ENCODE results near the gene BLOC1S4. TPM values are rescaled to one million over a fixed set of nuclear protein-coding genes. Genes with fewer than 3 reads are reported as not detected.
"Not testable (repeated sequence)": the region's sequence is repeated elsewhere in the genome, so short reads cannot be mapped to it uniquely, and the experiment has no call there.

Gene BLOC1S4
- total RNA-seq, 2 donors from 2014 or later = 15.9 to 16.7 TPM

DNA sequence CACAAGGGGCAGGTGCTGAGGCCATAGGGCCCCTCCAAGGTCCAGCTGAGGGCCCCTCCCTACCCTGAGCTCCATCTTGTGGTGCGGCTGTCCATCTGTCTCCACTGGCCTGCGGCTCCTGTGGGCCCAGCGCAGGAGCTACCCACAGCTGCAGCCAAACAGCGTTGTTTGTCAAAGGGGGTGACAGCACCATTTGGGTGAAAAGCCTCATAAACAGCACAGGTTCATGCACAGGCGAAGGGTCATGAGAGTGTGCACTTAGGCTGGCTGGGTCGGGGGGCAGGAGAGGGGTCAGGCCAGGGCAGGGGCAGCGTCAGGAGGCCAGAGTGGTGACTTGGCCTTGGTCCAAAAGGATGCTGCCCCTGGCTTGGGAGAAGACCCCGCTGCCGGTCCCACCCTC is 32.3 kb downstream of the BLOC1S4 start:
- no peak overlapping the region for H3K4me3 Mint-ChIP-seq
- no peaks in the 10 kb centered on the region for H3K27me3 Mint-ChIP-seq
- H3K36me3 Mint-ChIP-seq = no peaks in the 10 kb centered on the region
- DNase-seq (ENCODE audit: low spot score) (no peak), ATAC-seq (no peak)
- no peak overlapping the region for H3K27ac Mint-ChIP-seq
- H3K4me1 Mint-ChIP-seq (ENCODE audit: low read depth in 2 of 2) = peaks cover 8% of the 10 kb centered on the region in 2 donors
- H3K9me3 Mint-ChIP-seq = no peaks in the 10 kb centered on the region

DNA sequence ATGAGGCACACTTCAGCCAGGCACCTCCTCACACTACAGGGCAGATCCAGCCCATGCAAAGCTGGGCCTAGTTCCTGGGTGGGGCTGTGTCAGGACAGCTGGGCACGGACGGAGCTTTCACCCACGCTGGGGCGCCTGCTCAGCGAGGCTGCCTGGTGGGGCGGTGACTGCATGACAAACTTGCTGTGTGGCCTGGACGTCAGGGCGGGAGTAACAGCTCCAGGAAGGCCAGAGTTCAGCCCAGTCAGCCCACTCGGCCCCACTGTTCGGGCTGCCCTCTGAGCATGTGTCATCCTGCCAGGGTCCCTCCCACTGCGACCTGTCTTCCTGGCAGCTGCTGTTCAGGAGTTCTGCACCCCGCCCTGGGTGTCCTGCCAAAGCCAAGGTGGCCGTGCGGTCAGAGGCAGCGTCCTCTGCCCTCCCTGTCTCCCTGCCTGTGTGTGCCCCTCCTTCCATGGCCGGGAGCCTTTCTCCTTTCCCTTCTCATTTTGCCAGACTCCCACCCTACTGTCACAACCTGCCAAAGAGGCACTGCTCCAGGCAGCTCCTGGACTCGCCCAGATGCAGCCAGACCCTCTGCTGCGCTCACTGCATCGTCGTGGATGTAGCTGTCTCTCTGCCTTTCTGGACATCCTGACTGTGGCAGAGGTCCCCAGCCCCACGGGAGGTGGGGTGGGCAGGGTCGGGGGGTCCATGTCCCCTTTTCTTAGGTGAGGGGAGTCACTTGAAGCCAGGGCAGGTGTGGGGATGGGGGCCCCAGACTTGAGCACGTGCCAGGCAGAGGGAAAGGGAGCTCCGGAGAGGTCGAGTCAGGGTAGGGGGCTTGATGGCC is 33.6 kb downstream of the BLOC1S4 start:
- Mint-ChIP-seq H3K4me3 (no peak overlapping the region), H3K9me3 (no peaks in the 10 kb centered on the region), H3K27ac (no peak overlapping the region), H3K27me3 (no peaks in the 10 kb centered on the region), H3K36me3 (no peaks in the 10 kb centered on the region), H3K4me1 (ENCODE audit: low read depth in 2 of 2) (peaks cover 8% of the 10 kb centered on the region in 2 donors)
- DNase-seq (ENCODE audit: low spot score) = no peak
- ATAC-seq = no peak

DNA sequence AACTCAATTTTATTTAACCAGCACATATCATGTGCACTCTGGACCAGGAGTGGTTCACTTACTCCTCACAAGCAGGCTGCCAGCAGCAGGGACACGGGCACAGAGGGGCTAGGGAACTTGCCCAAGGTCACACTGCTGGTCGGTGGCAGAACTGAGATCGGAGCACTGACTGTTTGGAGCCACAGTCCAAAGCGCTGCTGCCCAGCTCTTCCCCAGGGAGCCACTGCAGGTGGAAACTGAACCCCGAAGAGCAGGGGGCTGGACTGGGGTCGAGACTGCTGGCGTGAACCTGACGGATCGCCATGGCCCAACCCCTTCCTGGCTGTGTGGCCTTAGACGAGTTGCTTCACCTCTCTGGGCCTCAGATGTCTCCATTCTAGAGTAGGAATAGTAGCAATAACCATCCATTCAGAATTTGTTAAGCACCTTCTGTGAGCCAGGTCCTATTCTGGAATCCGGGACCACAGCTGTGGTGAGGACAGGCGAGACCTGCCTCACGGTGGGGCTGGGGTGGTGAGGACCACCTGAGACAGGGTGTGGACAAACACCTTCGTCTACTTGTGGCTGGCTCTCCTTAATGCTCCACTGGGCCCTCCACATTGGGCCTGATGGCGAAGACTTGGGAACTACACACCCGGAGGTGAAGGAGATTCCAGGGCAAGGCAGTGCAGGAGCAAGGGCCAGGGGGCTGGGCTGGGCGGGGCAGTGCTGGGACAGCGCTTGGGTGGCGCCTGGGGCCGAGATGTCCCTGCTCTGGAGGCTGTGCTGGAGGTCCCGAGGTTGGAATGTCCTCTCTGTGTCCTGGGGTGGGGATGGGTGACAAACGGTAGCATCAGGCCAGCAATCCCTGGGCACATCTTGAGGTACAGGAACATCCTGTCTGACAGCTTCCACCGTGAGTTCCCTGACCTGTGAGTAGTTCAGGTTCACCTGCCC is 34.6 kb downstream of the BLOC1S4 start:
- Mint-ChIP-seq H3K27me3 (no peaks in the 10 kb centered on the region), H3K4me3 (peak overlapping the region; percentile 80), H3K4me1 (ENCODE audit: low read depth in 2 of 2) (peaks cover 8% of the 10 kb centered on the region in 2 donors), H3K9me3 (no peaks in the 10 kb centered on the region), H3K27ac (peak overlapping the region in 1 of 2 donors; percentile 79), H3K36me3 (no peaks in the 10 kb centered on the region)
- DNase-seq (ENCODE audit: low spot score) (no peak), ATAC-seq (no peak)

DNA sequence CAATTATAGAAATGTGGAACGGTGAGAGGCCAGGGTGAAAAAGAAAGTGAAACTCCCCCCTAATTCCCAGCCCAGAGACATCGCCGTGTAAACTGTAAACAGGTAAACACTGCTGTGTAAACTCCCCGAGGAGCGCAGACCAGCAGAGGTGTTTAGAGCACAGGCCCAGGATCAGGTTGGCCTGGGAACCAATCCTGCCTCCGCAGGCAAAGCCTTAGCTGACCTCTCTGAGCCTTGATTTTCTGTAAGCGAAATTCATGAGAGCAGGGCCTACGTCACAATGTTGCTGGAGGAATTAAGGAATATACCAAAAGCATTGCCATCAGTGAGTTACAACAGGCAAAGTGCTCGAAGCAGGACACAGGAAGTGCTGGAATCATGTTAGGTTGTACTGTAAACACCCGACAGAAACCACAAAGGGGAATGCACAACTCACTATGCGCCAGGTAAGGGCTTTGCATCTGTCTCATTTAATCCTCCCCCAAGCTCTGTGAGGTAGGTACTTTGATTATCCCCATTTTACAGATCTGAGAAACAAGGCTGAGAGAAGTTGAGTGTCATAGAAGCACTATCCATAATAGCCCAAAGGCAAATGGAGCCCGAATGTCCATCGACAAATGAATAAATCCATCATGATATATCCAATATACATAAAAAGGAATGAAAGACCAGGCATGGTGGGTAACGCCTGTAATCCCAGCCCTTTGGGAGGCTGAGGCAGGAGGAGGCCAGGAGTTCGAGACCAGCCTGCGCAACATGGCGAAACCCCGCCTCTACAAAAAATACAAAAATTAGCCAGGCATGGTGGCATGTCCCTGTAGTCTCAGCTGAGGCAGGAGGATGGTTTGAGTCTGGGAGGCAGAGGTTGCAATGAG is 35.9 kb downstream of the BLOC1S4 start:
- DNase-seq (ENCODE audit: low spot score) (no peak), ATAC-seq (no peak)
- Mint-ChIP-seq H3K36me3 (no peaks in the 10 kb centered on the region), H3K27me3 (no peaks in the 10 kb centered on the region), H3K27ac (peak overlapping the region in 1 of 2 donors; percentile 79), H3K4me3 (peak overlapping the region; percentile 80), H3K9me3 (no peaks in the 10 kb centered on the region), H3K4me1 (ENCODE audit: low read depth in 2 of 2) (peaks cover 8% of the 10 kb centered on the region in 2 donors)

DNA sequence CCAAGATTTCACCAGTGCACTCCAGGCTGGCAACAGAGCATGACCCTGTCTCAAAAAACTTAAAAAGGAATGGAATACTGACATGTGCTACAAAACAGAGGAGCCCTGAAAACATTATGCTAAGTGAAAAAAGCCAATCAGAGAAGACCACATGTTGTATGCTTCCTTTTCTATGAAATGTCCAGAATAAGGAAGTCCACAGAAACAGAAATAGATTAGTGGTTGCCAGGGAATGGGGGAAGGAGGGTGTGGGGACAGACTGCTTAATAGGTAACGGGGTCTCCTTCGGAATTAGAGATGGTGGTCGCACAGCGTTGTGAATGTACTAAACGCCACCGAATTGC is 36.5 kb downstream of the BLOC1S4 start:
- Mint-ChIP-seq H3K9me3 (no peaks in the 10 kb centered on the region), H3K4me3 (no peak overlapping the region), H3K27ac (no peak overlapping the region), H3K27me3 (no peaks in the 10 kb centered on the region), H3K36me3 (no peaks in the 10 kb centered on the region), H3K4me1 (ENCODE audit: low read depth in 2 of 2) (peaks cover 8% of the 10 kb centered on the region in 2 donors)
- DNase-seq (ENCODE audit: low spot score) (no peak), ATAC-seq (no peak)

DNA sequence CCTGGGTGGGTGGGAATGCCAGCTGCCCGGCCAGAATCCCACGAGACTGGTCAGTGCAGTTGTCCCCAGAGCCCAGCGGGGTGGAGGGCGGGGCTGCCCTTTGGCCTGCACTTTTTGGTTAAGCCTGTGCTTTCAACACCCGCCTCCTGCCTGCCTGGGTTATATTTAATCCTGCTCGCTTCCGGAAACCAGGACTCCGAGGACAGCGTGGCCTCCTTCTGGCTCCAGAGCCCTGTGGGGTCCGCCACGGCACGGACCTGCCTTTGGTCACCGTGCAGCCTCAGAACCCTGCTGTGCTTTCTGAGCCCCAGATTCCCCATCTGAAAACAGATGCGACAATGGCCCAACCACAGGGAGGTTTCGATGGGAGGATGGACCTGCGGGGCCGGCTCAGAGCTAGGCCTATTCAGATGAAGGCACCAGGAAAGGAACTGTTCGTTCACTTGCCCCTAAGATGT is 37.2 kb downstream of the BLOC1S4 start:
- ATAC-seq (no peak), DNase-seq (ENCODE audit: low spot score) (no peak)
- Mint-ChIP-seq H3K27me3 (no peaks in the 10 kb centered on the region), H3K9me3 (no peaks in the 10 kb centered on the region), H3K4me1 (ENCODE audit: low read depth in 2 of 2) (peaks cover 8% of the 10 kb centered on the region in 2 donors), H3K36me3 (no peaks in the 10 kb centered on the region), H3K4me3 (no peak overlapping the region), H3K27ac (no peak overlapping the region)

DNA sequence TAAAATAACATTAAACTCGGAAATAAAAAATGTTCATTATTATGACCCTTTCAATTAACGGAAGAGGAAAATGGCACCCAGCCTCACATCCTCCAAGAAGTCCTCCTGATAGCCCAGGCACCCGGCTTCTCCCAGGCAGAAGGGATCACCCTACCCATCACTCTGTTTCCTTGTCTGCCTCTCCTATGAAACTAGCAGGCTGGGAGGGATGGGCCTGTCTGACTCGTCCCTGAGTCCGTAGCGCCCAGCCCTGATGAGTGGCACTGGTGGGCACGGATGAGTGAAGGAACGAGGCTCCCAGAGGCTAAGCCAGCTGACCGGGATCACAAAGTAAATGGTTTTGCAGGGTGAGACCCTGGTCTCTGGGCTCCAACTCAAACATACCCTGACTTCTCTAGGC is 37.9 kb downstream of the BLOC1S4 start:
- Mint-ChIP-seq H3K4me3 (no peak overlapping the region), H3K9me3 (no peaks in the 10 kb centered on the region), H3K27me3 (no peaks in the 10 kb centered on the region), H3K4me1 (ENCODE audit: low read depth in 2 of 2) (peaks cover 8% of the 10 kb centered on the region in 2 donors), H3K36me3 (no peaks in the 10 kb centered on the region), H3K27ac (no peak overlapping the region)
- ATAC-seq (no peak), DNase-seq (ENCODE audit: low spot score) (no peak)

DNA sequence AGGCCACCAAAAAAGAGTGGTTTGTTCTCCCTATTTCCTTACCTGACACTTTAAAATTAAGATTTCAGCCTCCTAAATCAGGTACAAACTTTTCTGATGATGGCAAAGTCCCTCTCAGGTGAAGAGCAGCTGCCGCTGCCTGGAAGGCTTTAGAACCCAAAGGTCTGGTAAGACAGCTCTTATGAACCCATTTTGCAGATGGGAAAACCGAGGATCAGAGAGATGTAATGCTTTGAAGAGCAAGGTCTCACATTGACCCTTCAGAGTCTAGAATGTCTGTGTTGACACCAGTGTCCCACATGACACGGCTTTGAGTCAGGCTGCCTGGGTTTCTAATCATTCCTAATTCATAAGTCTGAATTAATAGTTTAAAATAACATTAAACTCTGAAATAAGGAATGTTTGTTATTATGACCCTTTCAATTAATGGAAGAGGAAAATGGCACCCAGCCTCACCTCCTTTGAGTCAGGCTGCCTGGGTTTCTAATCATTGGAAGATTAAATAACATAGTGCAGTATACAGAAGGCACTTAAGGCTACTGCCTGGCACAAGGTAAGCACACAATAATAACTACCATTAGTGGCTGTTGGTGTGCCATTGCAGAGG is 38.6 kb downstream of the BLOC1S4 start:
- H3K9me3 Mint-ChIP-seq = no peaks in the 10 kb centered on the region

DNA sequence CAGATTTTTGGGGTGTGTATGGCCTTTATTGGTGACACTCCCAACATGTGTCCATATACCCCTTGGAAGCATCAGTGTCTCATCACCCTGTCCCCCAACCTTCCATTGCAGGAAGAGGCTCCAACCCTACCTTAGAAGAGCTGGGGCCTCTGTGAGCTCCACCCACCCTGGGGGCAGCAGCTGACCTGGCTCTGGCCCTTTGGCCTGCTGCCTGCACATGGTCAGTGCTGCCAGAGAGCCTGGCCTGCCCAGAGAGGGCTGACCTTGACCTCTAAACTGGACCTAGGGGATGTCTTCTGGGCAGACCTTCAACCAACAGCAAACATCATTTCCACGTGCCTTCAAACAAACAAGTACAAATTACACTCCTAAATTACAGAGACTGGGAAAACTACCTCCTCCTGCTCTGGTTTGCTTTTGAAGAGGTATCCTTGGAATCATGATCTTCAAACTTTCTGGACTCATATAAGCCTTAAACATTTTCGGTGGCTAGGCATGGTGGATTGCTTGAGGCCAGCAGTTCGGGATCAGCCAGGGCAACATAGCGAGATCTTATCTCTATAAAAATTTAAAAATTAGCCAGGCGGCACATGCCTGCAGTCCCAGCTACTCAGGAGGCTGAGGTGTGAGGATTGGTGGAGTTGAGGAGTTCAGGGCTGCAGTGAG is 39.2 kb downstream of the BLOC1S4 start:
- H3K4me1 Mint-ChIP-seq (ENCODE audit: low read depth in 2 of 2) = peaks cover 8% of the 10 kb centered on the region in 2 donors
- no peak overlapping the region for H3K27ac Mint-ChIP-seq
- DNase-seq (ENCODE audit: low spot score) (no peak), ATAC-seq (no peak)
- H3K9me3 Mint-ChIP-seq = no peaks in the 10 kb centered on the region
- H3K36me3 Mint-ChIP-seq = no peaks in the 10 kb centered on the region
- no peaks in the 10 kb centered on the region for H3K27me3 Mint-ChIP-seq
- H3K4me3 Mint-ChIP-seq = no peak overlapping the region

More for the DNA sequence above, 38.6 kb downstream of the BLOC1S4 start:
- no peak overlapping the region for H3K27ac Mint-ChIP-seq
- no peak overlapping the region for H3K4me3 Mint-ChIP-seq
- no peaks in the 10 kb centered on the region for H3K36me3 Mint-ChIP-seq
- DNase-seq (ENCODE audit: low spot score) (no peak), ATAC-seq (no peak)
- peaks cover 8% of the 10 kb centered on the region in 2 donors for H3K4me1 Mint-ChIP-seq (ENCODE audit: low read depth in 2 of 2)
- no peaks in the 10 kb centered on the region for H3K27me3 Mint-ChIP-seq

DNA sequence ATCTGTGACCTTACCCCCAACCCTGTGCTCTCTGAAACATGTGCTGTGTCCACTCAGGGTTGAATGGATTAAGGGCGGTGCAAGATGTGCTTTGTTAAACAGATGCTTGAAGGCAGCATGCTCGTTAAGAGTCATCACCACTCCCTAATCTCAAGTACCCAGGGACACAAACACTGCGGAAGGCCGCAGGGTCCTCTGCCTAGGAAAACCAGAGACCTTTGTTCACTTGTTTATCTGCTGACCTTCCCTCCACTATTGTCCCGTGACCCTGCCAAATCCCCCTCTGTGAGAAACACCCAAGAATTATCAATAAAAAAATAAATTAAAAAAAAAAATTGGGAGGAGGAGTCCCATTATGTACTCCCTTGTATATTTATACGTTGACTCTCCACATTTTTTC is 40.4 kb downstream of the BLOC1S4 start:
- ATAC-seq; H3K9me3 Mint-ChIP-seq; H3K4me1 Mint-ChIP-seq (ENCODE audit: low read depth in 2 of 2); H3K27me3 Mint-ChIP-seq; DNase-seq (ENCODE audit: low spot score); H3K36me3 Mint-ChIP-seq; H3K4me3 Mint-ChIP-seq; H3K27ac Mint-ChIP-seq: not testable (repeated sequence)

DNA sequence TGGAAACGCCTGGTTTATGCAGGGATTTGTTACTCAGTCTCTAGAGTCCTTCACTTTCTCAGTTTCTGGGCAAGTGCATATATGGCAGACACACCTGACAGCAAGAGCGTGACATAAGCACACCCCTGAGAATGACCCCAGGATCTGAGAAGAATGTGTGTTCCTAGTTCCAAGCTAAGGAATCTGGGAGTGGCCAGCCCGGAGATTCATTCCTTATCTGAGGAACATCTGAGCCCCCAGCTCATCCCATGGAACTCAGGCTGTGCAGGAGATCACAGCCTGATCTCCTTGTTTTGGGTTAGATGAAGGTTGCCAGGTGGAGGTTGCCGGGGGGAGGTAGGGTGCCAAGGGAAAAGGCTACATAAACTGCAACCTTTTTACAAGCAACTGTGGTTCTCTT is 42.8 kb downstream of the BLOC1S4 start:
- Mint-ChIP-seq H3K27me3 (no peaks in the 10 kb centered on the region), H3K9me3 (no peaks in the 10 kb centered on the region), H3K4me1 (ENCODE audit: low read depth in 2 of 2) (no peaks in the 10 kb centered on the region), H3K4me3 (no peak overlapping the region), H3K27ac (no peak overlapping the region), H3K36me3 (no peaks in the 10 kb centered on the region)
- no peak for DNase-seq (ENCODE audit: low spot score)
- no peak for ATAC-seq

DNA sequence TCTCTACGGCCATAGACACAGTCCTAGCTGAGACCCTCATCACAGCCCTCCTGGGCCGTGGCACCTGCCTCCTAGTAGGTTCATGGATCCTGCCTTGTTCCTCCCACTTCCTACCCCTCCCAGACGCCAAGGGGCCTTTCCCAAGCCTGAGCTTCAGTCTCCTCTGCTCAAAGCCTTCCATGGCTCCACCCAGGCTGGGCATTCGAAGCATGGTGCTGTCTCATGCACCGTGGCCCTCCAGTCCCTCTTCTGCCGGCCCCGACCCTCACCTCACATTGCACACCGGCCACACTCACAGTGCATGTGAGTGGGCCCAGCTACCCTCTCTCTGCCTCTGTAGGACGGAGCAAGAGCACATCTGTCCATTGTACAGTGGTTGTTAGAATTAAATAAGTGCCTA is 44.9 kb downstream of the BLOC1S4 start:
- Mint-ChIP-seq H3K36me3 (no peaks in the 10 kb centered on the region), H3K4me1 (ENCODE audit: low read depth in 2 of 2) (no peaks in the 10 kb centered on the region), H3K27me3 (no peaks in the 10 kb centered on the region), H3K4me3 (no peak overlapping the region), H3K9me3 (no peaks in the 10 kb centered on the region), H3K27ac (no peak overlapping the region)
- DNase-seq (ENCODE audit: low spot score) = no peak
- peak in 1 of 2 donors; percentile 45 for ATAC-seq
